Smooth muscle cell of the brain vasculature (primary cell): ENCODE measurements around the gene ASAP3.

Source experiments
- DNase-seq: peaks from one replicate; pipeline ENCODE4 v3.0.0-alpha.2; 2012; ENCODE audit warnings: low read depth, low spot score

The ASAP3 gene

DNA sequence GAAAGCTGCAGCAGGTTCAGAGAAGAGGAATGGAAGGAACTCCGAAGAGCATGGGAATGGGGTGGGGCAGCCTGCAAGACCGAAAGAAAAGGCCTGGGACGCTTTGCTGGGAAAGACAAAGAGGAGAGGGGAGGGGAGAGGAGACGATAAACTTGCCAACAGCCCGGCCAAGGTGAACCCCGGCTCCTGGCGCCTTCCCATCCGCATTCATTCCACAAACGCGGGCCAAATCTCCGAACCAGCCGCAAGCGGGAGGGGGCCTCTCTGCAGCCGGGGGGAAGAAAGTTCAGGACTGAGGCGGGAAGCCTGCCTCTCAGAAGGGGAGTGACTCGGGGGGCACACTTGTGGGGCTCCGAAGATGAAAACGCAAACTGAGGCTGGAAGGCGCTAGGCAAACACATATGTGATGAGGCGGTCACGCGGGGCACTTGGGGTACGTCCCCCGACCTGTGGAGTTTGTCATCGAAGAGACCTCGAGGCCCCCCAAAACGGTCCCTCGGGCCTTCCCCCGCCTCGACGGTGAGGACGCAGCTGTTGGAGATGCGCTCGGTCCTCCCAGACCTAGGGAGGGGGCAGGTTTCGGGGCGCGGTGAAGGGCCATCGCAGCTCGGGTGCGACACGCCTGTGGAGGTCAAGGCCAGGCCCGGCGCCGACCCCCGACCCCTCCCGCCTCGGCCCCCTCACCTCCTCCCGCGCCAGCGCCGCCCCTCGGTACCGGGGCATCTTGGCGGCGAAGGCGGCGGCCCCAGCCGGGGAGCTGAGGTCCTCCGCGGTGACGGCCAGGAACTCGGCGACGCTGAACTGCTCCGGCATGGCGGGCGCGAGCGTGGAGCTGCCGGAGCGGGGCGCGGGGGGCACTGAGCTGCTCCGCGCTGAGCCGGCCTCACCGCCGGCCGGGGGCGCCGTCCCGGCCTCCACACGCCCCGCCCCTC is at the start of gene ASAP3:
TSS of gene ASAP3 (minus strand) at position 859 of the 932 bp plus-strand sequence. CDS start at position 813, 46 bp downstream.
- DNase-seq = no peak

DNA sequence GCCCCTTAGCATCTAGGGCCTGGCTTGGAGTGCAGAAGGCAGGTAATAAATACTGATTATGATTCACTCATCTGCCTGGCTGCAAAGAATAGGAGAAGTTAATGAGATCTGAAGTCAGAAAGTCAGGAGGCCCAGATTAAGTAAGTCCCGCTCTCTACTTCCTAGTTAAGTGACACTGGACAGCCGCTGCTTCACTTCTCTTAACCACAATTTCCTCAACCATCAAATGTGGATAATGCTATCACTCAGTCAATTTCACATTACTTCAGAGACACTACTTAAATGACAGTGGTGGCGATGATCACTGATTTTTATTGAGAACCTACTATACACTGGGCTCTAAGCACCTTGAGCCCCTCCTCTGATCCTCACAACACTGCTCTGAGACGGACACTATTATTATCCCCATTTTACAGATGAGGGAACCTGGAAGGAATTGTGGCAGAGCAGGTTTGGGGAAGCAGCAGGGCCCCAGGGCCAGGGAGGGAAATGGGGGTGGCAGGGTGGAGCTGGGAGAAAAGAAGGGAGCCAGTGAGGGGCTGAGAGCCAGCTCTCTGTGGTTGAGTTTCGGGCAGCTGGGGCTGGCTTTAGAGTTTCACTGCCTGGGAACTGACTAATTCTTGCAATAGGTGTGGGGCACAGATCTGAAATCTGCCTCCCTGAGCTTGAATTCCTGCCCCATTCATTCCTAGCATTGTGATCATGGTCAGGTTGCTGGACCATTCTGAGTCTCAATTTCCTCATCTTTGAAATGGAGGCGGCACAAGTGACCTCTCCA is 49.5 kb upstream of the ASAP3 start:
- no peak for DNase-seq

DNA sequence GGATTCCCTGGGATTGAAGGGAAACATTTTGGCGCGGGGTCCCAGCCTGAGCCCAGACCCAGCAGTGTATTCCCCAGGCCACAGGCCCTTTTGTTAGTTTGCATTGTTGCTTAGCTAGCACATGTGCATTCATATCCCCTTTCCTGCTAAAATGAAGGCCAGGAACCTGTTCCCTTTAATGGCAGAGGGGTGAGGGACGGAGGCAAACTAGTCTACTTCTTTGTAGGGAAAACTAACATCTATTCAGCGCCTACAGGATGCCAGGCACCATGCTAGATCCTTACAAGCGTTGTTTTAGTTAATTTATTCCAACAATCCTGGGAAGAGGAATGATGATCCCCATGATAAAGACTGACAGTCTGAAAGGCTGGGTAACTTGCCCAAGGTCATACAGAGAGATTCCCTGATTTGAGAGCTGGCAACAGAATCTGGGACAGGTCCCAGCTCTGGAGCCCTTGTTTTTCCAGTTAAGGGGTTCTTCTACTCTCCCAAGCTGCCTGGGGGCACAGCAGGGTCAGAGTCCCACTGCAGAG is 47.6 kb upstream of the ASAP3 start:
- no peak for DNase-seq

DNA sequence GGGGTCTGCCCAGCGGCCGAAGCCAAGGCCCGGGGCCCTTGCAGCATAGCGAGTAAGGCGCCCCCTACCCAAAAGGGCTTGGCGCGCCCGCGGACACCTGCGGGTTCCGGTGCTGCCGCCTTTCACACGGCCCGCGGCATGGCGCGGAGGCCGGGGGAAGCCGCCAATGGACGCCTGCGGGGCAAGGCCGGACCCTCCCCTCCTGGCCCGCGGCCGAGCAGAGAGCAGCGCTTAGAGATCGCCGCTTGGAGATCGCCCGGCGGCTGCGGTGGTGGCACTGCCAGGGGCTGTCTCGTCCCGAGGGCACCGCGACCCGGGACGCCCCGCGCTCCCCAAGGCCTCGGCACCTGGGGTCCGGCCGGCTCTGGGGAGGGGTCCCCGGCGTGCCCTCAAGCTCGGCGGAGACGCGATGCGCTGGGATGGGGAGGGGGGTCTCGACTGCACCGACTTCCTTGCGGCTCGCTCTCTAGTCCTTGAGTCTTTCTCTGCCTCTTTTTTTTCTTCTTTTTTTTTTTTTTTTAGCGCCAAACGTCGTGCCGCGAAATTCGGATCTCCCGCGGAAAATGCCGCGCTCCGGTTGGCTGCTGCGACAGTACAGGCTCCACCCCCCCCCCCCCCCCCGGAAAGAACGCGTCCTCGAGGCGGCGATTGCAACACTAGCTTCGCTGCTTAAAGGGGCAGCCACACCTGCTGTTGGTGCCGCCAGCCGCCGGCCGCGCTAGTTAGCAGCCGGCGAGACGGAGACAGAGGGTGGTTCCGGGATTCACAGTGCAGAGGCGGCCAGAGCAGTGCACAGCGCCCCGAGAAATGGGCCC is 47.0 kb upstream of the ASAP3 start, which contains the start of gene E2F2:
TSS of gene E2F2 (minus strand) at position 487 of the 815 bp plus-strand sequence. CDS start at position 47, 440 bp downstream.
- peak; percentile 64 for DNase-seq

DNA sequence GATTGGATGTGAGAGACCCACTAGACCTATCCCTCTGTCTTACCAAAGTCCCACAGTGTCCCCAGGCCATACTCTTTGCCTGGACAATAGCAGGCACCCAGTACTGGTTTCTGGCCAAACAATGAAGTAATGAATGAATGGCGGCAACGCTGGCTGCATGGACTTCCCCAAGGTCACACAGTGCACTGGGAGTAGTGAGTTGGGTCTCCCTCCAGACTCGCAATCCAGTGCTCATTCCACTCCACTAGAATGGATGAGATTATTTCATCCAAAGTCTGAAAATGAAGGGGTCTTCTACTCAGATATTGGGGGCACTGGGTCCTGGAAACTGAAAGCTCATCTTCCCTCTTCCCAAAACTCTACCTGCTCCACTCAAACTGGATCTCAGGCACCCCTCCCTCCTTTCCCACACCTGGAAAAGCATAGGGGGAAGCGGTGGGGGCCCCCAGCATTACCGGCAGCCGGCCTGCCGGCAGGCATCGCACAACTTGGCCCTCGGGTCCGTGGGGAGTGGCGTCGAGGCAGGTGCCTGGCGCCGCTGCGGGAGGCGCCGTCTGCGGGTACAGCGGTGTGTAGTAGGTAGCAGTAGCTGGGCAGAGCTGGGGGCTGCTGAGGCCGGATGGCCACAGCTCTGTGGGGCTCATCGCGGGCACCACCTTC is 46.2 kb upstream of the ASAP3 start:
- no peak for DNase-seq

DNA sequence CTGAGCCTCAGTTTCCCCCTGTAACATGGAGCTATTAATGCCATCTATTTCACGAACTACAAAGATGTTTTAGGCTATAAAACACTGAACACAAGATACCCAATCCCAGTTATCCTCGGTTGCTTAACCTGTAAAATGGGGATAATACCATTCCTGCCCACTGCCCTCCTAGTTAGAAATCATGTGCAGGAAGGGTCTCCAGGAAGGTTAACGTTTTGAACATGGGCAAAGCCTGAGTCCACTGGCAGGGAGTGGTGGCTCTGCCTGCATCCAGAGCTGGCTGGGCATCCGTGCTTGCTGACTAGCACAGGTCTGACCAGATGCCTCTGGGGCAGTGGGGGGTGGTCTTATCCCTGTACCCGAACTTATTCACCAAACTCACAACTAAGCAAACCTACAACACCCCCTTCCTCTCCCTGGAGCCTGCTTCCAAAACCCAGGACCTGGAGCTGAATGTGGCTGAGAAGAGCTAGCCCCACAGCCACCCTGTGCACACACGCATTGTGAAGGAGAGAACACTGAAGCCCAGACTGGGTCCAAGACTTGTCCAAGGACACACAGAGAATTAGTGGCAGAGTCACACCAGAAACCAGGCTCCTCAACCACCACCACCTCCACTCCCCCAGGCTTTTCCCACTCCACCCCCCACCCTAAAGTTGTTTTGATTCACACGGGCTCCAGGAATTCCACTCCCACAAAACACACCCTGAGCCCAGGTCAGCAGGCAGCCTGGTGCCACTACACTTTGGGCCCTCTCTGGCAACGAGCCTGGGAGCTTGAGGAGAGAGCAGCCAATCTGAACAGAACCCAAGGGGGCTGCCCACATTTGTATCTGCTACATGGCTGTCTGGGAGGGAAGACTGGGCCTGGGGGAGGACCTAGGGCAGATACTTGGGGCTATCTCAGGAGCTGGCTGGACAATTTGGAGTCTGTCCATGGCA is 45.4 kb upstream of the ASAP3 start:
- no peak for DNase-seq

DNA sequence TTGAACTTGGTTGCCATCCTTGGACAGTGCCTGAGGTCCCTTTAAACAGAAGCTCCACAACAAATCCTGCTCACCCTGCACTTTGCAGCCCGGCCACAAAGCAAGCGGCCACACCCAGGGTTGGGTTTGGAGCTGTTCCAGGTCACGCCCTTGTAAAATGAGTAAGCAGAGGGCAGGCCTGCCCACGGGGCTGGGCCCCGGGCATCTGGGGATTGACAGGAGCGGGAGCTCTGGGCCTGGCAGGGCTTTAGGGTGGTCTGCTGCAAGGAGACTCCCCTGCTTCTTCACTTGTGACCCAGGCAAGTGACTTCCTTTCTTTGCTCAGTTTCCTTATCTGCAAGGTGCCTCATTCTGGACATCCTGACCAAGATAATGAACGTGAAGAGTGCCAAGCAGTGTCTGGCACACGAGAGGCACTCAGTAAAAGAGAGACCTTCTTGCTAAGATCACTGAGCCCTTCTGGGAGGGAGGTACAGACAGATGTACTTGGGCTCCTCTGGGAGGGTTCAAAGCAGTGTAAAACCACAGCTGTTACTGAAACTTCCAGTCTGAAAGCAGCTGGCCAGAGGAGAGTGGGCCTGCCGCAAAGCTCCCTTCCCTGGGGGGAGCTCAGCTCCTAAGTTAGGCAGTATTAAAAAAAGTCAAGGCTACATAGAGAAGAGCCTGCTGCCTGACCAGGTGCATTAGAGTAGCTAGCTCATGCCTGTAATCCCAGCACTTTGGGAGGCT is 44.4 kb upstream of the ASAP3 start:
- DNase-seq = no peak

DNA sequence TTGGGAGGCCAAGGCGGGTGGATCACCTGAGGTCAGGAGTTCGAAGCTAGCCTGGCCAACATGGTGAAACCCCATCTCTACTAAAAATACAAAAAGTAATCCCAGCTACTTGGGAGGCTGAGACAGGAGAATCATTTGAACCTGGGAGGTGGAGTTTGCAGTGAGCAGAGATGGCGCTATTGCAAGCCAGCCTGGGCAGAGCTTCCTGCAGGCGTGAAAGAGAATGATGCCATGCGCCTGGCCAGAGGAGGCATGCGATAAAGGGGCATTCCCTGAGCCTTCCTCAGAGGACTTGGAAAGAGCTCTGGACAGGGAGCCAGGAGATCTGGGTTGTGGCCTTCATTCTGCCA is 43.9 kb upstream of the ASAP3 start:
- DNase-seq = no peak

DNA sequence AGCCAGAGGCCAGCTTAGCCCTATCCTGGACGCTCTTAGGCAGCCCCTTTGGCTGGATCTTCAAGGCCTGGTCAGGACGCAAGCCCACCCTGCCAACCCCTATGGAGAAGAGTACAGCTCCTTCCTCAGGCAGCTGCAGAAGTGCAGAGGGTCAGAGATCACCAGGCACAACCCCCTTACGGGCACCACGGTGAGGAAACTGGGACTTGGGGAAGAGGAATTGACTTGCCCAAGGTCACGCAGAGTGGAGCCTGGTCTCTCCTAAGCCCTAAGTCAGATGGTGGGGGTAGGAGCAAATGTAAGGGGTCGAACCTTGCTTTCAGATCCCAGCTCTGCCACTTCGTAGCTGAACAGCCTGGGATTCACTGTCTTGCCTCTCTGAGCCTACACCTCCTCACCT is 43.4 kb upstream of the ASAP3 start:
- no peak for DNase-seq

DNA sequence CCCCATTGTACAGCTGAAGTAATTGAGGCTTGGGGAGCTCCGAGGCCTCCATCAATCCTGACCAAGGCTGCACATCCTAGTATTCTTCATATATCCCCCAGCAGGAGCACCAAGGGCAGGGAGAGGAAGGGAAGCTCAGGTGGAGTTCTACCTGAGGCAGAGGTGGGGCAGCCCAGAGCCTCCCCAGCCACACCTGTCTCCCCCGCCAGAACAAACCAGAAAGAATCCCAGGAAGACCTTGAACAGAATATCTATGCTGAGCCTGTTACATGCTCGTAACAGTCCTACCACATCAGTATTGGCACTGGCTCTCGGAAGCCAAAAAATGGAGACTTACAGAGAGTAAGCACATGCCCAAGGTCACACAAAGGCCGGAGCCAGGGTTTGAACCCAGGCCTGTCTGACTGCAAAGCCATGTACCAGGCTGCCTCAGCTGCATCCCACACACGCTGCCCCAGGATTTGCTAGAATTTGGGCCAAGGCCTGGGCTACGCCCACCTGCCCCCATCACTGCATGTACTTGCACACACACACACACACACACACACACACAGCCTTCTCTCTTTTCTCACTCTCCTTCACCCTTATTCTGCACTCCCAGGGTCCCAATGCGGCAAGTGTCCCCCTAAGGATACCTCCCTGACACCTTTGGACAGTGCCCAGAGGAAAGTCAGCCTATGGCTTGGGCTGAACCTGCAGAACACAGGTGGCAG is 42.5 kb upstream of the ASAP3 start:
- DNase-seq = no peak

DNA sequence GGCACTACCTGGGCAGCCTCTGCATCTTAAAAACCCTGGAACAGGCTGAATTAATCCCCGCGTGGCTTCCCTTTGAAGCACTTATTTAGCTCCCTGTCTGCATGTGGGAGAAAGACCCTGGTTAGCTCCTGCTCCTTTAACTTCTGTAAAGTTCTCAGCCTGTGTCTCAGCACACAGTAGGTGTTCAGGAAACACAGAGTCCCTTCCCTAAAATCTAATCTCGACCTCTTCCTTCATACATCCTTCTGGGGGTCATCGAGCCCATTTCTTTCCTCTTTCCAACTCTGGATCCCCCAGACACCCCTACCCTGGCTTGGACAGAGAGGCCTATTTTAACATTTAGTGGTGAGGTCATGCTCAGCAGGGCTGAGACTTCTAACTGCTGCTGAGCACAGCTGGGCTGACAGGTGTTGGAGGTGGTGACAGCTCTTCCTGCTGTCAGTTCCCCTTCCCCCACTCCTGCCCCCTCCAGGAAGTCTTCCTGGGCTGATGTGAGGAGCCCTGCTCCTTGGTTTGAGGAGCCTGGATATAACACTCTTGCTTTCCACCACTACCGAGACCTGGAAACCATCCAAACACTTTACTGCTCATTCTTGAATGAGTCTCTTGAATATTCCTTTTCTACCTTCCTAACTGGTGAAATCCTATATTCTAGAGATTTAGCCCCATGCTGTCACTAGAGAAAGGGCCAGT is 41.7 kb upstream of the ASAP3 start:
- no peak for DNase-seq

DNA sequence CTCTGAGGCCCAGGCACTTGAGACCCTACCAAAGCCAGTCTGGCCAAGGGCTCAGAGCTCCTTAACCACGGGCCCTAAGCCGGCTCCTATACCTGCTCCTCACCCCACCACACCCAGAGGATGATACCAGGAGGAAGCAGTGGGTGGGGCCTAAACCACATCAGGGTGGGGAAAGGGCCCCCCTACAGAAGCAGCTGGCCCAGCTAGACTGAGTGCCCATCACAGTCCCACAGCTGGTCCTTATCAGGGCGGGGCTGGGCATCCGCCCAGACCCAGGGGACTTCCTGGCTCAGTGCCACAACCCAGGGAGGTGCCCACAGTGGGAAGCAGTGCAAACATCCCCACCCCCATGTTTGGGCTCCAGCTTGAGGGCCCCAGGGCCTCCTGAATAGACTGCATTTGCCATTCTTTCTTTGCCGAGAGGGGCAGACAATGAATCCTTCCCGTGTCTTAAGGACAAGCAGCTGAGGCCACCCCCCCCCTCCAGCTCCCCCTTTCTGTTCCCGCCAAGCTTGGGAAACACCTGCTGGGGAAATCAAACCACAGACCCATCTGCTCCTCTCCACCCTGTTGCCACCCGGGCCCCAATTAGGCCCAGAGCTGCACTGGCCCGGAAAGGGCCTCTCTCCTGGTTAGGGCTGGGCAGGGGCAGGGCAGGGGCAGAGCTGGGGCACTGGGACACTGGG is 40.9 kb upstream of the ASAP3 start:
- no peak for DNase-seq

DNA sequence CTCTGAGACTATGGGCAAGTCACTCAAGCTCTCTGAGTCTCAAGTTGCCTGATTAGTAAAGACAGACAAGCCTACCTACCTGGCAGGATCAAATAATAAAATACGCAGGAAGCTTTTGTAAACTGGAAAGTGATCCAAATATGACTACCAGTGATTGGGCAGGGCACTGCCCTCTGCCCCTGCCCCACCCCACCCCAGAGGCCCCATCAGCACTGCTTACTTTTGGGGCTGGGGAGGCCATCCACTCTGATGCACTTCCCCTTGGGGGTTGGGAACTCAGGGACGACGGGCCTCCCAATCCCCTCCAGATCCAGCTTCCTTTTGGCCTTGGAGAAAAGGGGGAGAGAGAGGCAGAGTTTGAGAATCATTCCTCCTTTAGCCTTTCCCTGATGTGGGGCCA is 40.2 kb upstream of the ASAP3 start:
- no peak for DNase-seq

DNA sequence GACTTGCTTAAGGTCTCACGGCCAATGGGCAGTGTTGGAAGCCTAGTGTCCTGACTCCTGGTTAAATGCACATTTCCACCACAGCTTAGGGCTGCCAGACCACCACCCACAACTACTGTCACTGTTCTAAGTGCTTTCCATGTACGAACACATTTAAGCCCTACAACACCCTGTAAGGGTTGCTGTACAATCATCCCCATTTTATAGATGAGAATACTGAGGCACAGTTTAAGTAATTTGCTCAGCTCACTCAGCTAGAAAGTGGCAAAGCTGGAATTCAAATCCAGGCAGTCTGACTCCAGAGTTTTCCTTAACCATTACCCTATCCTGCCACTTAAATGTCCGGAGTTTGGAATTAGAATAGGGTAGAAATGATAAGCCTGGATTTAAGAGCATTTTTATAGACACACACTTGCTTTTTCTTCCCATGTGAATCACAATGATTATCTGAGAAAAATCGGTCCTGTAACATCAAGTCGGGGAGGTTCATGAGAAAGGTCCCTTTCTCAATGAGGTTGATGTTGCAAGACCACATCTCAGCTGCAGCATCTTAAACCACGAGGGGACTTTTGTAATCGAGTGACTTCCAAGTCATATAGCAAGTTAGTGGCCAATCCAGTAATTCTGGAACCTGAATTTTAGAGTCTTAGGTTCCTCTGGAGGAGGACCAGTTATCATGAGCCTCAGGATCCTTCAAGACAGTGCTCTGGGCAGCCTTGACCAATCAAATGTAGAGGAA is 38.4 kb upstream of the ASAP3 start:
- DNase-seq = no peak

DNA sequence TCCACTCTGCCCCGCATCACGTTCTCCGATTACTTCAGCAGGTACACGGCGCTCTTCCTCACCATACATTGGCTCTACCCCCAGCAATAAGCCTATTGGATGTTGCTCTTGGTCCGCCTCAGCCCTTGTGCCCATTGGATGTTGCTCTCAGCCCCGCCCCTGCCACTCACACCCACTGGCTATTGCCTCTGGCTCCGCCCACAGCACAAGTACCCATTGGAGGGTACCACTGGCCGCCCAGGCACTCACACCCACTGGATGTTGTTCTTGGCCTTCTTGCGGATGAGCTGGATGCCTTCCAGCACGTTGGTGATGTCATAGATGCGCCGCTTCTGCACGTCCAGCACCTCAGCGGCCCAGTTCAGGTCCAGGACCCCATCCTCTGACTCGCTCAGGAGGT is 37.6 kb upstream of the ASAP3 start:
- DNase-seq = no peak

DNA sequence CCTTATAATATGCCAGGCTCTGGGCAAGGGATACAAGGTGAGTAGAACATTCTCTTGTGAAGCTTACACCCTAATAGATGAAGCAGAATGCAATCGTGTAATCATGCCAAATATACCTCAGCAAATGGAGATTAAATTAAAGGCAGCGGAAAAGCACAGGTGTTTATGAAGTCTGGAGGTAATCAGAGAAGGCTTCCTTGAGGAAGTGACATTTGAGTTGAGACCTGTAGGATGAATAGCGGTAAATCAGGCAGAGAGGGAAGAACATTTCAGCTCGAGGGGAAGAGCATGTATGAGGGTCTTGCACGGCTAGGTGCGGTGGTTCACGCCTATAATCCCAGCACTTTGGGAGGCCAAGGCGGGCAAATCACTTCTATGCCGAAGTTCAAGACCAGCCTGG is 33.6 kb upstream of the ASAP3 start:
- DNase-seq = no peak

DNA sequence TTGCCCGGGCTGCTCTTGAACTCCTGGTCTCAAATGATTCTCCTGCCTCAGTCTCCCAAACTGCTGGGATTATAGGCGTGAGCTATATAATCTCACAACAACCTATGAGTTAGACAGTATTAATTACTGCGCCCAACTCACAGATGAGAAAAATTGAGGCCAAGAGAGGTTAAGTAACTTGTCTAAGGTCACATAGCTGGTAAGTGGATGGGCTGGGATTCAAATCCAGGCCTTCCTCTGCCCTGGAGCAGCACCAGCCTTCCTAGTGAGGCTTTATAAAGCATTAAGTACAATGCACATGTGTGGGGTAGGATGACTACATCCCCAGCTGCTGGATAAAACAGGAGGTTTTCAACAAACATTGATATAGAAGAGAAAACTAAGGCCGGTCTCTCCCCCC is 31.9 kb upstream of the ASAP3 start:
- no peak for DNase-seq
